Activated T-cell treated with anti-CD3 and anti-CD28 coated beads for 4 hours (primary cell): ENCODE measurements around the gene WFDC12.

Experiments used
- DNase-seq: peaks from one replicate; pipeline ENCODE4 v3.0.0-alpha.2; 2020

Gene WFDC12

DNA sequence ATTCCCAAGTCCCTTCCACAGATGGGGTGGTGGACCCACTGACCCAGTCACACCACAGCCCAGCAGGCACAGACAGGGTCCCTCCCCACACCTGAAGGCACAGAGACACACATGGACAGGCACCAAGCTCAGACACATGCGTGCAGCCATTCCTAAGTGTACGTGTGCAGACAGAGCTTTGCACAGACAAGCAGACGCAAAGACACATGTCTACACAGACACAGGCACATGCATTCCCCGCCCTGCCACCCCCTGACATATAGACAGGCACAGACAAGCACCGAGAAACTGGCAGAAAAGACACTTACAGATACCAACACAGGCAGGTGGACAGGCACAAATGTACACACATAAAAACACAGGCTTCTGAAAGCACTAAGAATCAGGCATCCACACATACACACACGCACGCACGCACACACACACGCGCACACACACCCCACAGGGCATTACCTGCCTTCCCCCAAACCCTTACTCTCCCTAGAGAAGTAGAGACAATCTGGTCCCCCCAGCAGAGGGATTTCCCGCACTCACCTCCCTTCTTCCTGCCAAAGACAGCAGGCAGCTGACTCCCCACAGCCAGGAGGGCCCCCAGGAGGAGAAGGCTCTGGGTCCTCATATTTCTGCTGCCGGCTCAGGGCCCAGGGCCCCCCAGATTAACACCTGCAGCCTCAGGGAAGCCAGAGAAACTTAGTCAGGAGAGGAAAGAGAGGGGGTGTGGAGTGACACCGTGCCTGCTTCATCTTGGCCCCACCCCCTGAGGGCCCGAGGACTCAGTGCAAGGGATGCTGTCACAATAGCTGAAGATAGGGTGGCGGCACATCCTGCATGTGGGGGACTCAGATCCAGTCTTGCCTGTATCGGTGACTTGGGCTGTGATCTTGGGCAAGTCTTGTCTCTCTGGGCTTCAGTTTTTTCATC, 9.5 kb downstream of the WFDC12 start, which contains the start of gene WFDC5:
WFDC5 (minus strand) TSS at position 710 of the 921 bp plus-strand sequence; CDS start at position 619, 91 bp downstream.
- DNase-seq = no peak

GRCh38 chr20:45113865-45114264, 10.4 kb downstream of the WFDC12 start:
- no peak for DNase-seq

DNA sequence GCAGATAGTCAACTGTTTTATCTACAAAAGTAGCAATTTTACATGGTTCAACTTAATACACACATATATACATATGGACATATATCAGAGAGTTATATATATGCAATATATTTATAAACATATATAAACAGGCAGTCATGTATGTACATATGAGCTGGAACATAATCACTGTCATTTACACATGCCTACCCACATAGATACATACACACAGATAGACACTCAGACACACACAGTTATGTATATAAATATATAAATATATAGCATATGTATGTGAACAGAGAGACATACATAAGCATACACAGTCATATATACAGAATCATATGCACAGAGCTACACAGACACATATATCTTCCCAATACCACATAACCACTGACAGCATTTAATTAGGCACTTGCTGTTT, 11.5 kb downstream of the WFDC12 start:
- DNase-seq = no peak

GRCh38 chr20:45111799-45112471, 12.3 kb downstream of the WFDC12 start:
- DNase-seq = no peak

GRCh38 chr20:45111285-45111684, 13.0 kb downstream of the WFDC12 start:
- no peak for DNase-seq

DNA sequence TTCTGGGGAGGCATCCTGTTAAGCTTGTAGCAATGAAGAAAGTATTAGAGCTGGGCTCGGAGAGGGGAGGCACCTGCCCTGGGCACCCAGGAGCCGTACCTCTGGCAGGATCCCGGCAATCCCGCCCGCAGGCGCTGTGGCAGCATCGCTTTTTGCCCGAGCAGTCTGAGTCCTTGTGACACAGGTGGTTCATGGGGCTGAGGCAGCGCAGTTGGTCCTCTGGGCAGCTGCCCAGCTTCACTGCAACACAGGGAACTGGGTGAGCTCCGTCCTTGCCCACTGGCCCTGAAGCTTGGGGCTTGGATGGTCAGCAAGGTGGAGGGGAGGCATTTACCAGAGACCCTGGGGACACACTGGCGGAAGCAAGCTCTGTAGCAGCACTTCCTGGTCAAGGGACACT, 14.0 kb downstream of the WFDC12 start:
- no peak for DNase-seq

- no peak for DNase-seq
Observed at GRCh38 chr20:45109634-45110033, 14.6 kb downstream of the WFDC12 start.

DNA sequence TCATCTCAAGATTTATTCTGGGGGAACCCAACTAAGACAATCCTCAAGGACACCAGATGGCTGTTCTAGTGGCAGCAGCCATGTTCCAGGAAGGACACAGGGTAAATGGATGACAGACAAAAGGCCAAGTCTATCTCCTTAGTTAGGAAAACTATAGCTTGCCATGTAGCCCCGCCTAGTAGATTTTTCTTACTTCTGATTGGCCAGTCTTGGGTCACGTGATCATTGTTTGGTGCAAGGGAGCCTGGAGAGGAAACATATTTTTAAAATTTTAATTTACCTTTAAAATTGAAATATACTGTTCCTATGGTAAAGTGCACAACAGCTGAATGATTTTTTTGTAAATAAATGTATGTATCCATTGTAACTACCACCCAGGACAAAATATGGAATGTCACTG, 18.9 kb downstream of the WFDC12 start:
- DNase-seq = no peak

DNA sequence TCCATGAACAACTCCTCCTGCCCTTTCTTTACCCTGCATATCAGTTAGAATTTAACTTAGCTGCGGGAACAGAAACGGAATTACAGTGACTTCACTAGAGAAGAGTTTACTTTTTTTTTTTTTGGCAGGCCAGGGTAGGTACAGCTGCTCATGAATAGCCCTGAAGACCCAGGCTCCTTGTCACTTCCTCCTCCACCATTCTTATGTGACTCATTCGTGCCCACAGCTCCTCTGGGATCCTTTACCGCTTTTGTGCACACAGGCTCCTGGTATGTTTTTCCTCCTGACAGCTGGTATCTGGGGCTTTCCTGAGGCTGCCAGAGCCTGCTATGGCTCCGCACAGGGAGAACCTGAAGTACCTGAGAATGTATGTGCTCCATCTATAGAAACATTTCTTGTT, 19.5 kb downstream of the WFDC12 start:
- no peak for DNase-seq

DNA sequence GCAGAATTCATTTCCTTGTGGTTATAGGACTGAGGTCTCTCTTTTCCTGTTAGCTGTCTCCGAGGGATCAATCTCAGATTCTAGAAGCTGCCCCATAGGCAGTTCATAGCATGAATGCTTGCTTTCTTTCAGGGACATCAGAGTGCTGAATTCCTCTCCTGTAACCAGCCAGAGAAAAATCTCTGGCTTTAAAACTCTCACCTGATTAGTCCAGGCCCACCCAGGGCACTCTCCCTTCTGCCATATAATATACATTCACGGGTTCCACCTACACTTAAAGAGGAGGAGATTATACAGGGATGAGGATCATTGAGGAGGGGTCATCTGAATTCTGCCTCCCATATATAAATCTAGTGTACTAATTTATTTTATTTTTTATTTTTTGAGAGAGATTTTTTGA, 21.2 kb downstream of the WFDC12 start:
- DNase-seq = no peak

DNA sequence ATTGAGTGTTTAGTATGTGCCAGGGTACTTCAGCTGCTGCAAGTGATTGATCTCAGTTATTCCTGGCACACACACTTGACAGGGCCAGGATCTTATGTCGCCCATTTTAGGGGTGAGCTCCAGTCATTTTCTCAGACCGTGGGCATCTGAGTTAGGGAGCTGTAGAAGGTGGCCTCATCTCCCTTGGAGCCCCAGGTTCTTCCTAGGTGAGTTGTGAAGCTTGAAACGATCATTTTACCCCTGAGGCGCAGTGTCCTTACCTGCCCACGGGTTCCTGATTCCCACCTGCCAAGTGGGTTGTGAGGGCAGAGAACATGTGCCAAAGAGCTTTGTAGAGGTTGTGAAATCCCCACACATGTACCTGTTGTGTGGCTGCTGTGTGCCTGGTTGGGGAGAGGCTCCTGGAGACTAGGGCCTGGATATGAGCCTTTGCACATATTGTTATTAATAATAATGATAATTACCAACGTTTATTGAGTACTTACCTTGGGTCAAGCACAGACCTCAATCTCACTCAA, 22.9 kb downstream of the WFDC12 start:
- DNase-seq = no peak

- DNase-seq = no peak
Observed at GRCh38 chr20:45100563-45101245, 23.6 kb downstream of the WFDC12 start, which contains the start of gene KCNS1. Gene KCNS1, minus strand, starts transcription at chr20:45101127. Its CDS starts 1,891 bp downstream, at chr20:45099236.

DNA sequence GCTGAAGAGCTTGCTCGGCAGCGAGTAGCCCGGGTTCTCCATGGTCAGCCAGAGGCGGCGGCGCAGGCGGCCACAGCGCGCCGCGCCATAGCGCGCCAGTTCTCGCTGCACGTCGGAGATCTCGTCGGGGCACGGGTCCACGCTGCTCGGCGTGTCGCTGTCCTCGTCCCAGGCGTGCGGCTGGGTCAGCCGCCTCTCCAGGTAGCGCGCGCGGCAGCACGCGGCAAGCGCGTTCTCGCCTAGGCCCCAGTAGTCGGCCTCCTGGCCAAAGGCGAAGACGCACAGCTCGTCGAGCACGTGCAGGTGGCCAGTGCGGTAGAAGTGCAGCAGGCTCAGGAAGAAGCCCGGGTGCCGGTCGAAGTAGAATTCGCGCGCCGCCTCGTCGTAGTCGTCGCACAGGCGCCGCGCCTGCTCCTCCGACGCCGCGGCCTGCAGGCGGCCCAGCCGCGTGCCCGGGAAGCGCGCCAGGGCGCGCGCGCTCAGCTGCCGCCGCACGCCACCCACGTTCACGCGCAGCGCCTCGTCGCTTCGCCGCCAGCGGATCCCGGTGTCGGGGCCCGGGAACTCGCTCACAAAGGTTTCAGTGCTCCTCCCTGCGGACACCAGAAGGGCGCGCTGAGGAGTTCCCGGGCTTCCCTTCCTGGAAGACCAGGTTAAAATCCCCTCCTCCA, 26.0 kb downstream of the WFDC12 start:
- DNase-seq = no peak

DNA sequence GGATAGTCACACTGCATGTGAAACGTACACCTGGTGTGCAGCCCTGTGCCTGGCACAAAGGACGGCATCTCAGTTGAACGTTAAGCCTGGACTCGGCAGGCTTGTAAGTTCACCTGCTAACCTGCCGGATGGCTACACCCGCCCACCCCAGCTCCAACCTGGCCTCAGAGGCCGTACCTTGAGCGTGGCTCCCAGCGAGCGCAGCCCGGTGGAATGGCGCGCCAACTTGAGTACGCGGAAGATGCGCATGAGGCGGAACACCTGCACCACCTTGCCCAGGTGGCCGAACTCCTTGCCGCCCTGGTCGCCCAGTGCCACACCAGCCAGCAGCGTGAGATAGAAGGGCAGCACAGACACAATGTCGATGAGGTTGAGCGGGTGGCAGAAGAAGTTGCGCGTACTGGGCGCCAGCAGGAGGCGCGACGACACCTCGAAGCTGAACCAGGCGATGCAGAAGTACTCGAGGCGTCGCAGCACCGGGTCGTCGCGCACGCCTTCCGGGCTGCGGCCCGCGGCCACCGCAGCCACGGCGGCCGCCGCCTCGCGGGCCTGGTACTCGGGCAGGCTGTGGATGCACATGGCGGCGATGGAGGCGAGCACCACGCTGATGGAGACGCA, 26.7 kb downstream of the WFDC12 start:
- DNase-seq = no peak

DNA sequence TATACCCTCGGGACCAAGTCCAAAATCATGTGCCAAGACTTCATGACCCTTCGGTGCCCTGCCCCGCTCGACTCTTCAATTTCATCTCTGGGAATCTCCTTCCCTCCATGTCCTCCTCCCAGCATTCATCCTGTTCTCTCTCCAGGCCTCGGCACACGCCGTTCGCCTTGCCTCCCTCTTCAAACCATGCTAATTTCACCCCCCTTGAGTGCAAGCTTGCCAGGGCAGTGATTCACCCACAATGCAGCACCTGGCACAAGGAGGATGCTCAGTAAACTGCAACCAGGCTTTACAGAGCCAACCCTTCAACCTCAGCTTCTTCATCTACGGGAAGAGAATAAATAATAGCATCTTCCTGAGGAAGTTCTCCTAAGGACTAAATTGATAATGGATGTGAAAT, 27.5 kb downstream of the WFDC12 start:
- DNase-seq = no peak

GRCh38 chr20:45095805-45096238, 28.4 kb downstream of the WFDC12 start:
- peak; percentile 50 for DNase-seq

DNA sequence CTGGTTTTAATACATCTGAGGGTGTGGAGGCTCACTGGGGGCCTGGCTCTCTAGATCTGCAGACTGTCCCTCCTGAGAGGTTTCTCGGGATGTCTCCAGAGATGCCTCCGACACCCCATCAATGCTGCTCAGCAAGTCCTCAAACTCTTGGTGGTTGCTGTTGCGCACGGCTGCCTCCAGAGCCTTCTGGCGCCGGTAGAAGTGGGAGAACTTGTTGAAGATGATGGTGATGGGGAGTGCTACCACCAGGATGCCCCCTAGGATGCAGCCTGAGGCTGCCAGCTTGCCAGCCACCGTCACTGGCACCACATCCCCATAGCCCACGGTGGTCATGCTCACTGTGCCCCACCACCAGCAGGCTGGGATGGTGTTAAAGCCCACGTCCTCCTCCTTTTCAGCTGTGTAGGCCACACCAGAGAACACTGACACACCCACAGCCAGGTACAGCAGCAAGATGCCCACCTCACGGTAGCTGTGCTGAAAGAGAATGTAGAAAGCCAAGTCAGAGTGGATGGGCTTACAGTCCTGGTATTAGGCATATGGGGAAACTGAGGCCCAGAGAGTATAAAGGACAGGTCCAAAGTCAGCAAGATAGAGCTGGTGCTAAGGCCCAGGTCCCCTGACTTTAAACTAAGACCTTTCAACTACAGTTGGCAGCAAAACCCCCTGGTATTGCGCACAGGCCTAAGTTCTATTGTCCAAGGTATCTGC, 29.2 kb downstream of the WFDC12 start:
- no peak for DNase-seq

- DNase-seq = no peak
Observed at GRCh38 chr20:45094201-45094600, 30.1 kb downstream of the WFDC12 start.

- DNase-seq = no peak
Observed at GRCh38 chr20:45092898-45093297, 31.4 kb downstream of the WFDC12 start.

DNA sequence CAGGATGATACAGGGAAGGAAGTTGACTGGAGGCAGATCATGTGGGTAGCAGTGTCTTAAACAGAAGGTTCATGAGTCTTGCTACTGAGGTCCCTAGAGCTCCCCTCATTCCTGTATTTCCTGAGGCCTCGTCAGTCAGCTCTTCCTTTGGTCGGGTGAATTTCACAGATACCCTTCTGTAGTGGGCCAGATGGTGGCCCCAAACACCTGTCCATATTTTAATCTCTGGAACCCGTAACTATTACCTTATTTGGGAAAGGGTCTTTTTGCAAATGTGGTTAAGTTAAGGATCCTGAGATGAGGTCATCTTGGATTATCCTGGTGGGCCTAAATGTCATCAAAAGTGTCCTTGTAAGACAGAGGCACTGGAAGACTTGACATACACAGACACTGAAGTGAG, 32.9 kb downstream of the WFDC12 start:
- no peak for DNase-seq

DNA sequence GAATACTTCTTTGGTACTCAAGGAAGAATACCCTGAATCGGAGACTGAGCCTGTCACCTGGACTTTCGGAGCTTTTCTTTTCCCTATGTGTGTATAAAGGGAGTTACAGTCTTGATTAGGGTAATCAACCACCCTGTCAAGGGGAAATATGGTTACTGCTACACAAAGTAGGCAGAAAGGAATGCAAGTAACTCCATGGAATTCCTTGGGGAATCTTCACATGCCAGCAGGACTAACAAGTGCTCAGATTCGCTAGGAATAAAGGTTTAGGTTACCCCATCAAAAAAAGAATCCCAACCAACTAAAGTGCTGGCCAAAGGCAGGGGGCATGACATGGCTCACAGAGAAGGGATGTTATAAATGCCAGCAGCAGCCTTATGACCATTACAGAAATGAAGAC, 33.8 kb downstream of the WFDC12 start:
- no peak for DNase-seq
